ENCODE measurements around the gene ZDHHC1.

- TF ChIP-seq ZNF565 (CRISPR knock-in tag; conservative IDR thresholded peaks at IDR 0.05; ENCODE audit: low read depth) (no peak), TOX (CRISPR knock-in tag; IDR thresholded peaks at IDR 0.05; ENCODE audit: borderline replicate concordance) (no peak)
These were observed 41.9 kb upstream of the ZDHHC1 start for GRCh38 chr16:67458121-67458641.

Measured in SK-N-SH treated with all-trans-retinoic acid at 6 μM for 48 hours (cell line).